Common myeloid progenitor, CD34-positive (primary cell): ENCODE results near the gene MCM3AP.

Source experiments
- CTCF ChIA-PET: fragments of 350-600 bp; sonication (Branson Sonifier 250); formaldehyde crosslinking; loops from one replicate; lab custom pipeline; 2021; ENCODE audit warnings: antibody characterized with exemption; lab: Charles Lee
- POLR2A ChIA-PET: fragments of 350-600 bp; sonication (Branson Sonifier 250); formaldehyde crosslinking; loops from one replicate; lab custom pipeline; 2021; ENCODE audit warnings: antibody characterized with exemption; lab: Charles Lee
- DNase-seq, 3 donors: peaks; one replicate each; pipeline versions ENCODE4 v3.0.0 to v3.0.0-alpha.2; 2013
- H3K27ac ChIP-seq, 2 experiments: 1 replicate in 1 of 2; 2 replicates in 1 of 2; pipeline ENCODE4 v1.7.0; 2013; ENCODE audit warnings: inconsistent platforms in 2 of 2, low read length in 2 of 2, mild to moderate bottlenecking in 2 of 2, low read depth in 1 of 2, moderate library complexity in 1 of 2; ENCODE audit not compliant: severe bottlenecking in 2 of 2, insufficient read depth in 1 of 2, poor library complexity in 1 of 2
- H3K27me3 ChIP-seq, 5 experiments: replicated peaks in 2 of 5; 1 replicate in 3 of 5; 2 replicates in 2 of 5; pipeline versions ENCODE4 v1.6.1 to v1.7.0; 2013; ENCODE audit warnings: low read length in 4 of 5, mild to moderate bottlenecking in 2 of 5, moderate library complexity in 2 of 5, inconsistent platforms in 1 of 5; ENCODE audit not compliant: insufficient read depth in 5 of 5, control insufficient read depth in 4 of 5
- H3K36me3 ChIP-seq, 4 experiments: 1 replicate in 2 of 4; 2 replicates in 2 of 4; pipeline versions ENCODE4 v1.6.1 to v1.7.0; 2013; ENCODE audit warnings: low read length in 3 of 4, control low read depth in 1 of 4, mild to moderate bottlenecking in 1 of 4; ENCODE audit not compliant: control insufficient read depth in 4 of 4, insufficient read depth in 4 of 4
- H3K4me1 ChIP-seq, 4 experiments: 1 replicate in 3 of 4; 2 replicates in 1 of 4; pipeline versions ENCODE4 v1.6.1 to v1.7.1; 2013; ENCODE audit warnings: low read length in 3 of 4, mild to moderate bottlenecking in 3 of 4, control low read depth in 1 of 4, inconsistent platforms in 1 of 4, moderate library complexity in 1 of 4; ENCODE audit not compliant: control insufficient read depth in 4 of 4, insufficient read depth in 4 of 4; ENCODE audit errors: control extremely low read depth in 1 of 4
- H3K4me3 ChIP-seq, 7 experiments: 1 replicate in 4 of 7; 2 replicates in 3 of 7; pipeline versions ENCODE4 v1.5.1 to v1.7.0; 2013; ENCODE audit warnings: mild to moderate bottlenecking in 7 of 7, low read length in 6 of 7, moderate library complexity in 6 of 7, inconsistent platforms in 2 of 7, low read depth in 2 of 7, control low read depth in 1 of 7; ENCODE audit not compliant: insufficient read depth in 4 of 7, control insufficient read depth in 1 of 7; ENCODE audit errors: extremely low read depth in 1 of 7
- H3K9me3 ChIP-seq, 5 experiments: 1 replicate in 4 of 5; 2 replicates in 1 of 5; pipeline versions ENCODE4 v1.6.1 to v1.7.1; 2013; ENCODE audit warnings: low read length in 4 of 5, mild to moderate bottlenecking in 2 of 5, inconsistent platforms in 1 of 5, low read depth in 1 of 5, moderate library complexity in 1 of 5; ENCODE audit not compliant: control insufficient read depth in 4 of 5, insufficient read depth in 2 of 5; ENCODE audit errors: control extremely low read depth in 1 of 5
- WGBS: methylation state at CpG from one replicate; pipeline ENCODE4 v1.1.5; 2013; ENCODE audit not compliant: insufficient coverage; 5-methylcytosine and 5-hydroxymethylcytosine counted together

MCM3AP gene

GRCh38 chr21:46217511-46218196 is 67.8 kb downstream of the MCM3AP start:
- Histone ChIP-seq H3K27me3 (no peaks in the 10 kb centered on the region), H3K9me3 (no peaks in the 10 kb centered on the region), H3K27ac (no peak overlapping the region), H3K4me1 (no peaks in the 10 kb centered on the region), H3K4me3 (no peak overlapping the region), H3K36me3 (peaks cover 0 to 88% (median 40%) of the 10 kb centered on the region in 4 experiments)
- ChIA-PET POLR2A (no interaction called here), CTCF (no interaction called here)
- WGBS: 88% methylated on average over 12 of the region's 22 CpGs
- DNase-seq: no peak

GRCh38 chr21:46216132-46216747 is 69.2 kb downstream of the MCM3AP start:
- H3K27ac ChIP-seq: no peak overlapping the region
- H3K4me3 ChIP-seq: no peak overlapping the region
- 97% methylated on average over 16 of the region's 16 CpGs for WGBS
- DNase-seq: no peak
- H3K9me3 ChIP-seq: no peaks in the 10 kb centered on the region
- H3K27me3 ChIP-seq: no peaks in the 10 kb centered on the region
- peaks cover 0 to 88% (median 40%) of the 10 kb centered on the region in 4 experiments for H3K36me3 ChIP-seq
- ChIA-PET CTCF (interaction anchor here (1.2 to 1.3 kb wide), 2 partner anchors 11 to 13 kb away, joined by 3 read pairs; partner anchors contain the start of gene LSS), POLR2A (no interaction called here)
- no peaks in the 10 kb centered on the region for H3K4me1 ChIP-seq

- DNase-seq: no peak
- CTCF ChIA-PET: interaction anchor here (1.2 to 1.3 kb wide), 2 partner anchors 12 to 14 kb away, joined by 3 read pairs; partner anchors contain the start of gene LSS
These were observed 69.8 kb downstream of the MCM3AP start for GRCh38 chr21:46215436-46216131.

GRCh38 chr21:46214478-46215340 is 70.7 kb downstream of the MCM3AP start:
- Histone ChIP-seq H3K9me3 (no peaks in the 10 kb centered on the region), H3K4me1 (no peaks in the 10 kb centered on the region), H3K36me3 (peaks cover 0 to 87% (median 40%) of the 10 kb centered on the region in 4 experiments), H3K27ac (no peak overlapping the region), H3K27me3 (no peaks in the 10 kb centered on the region), H3K4me3 (no peak overlapping the region)
- POLR2A ChIA-PET: no interaction called here
- WGBS: 94% methylated on average over 27 of the region's 27 CpGs
- CTCF ChIA-PET: interaction anchor here (1.2 kb wide), 1 partner anchor 13 kb away, joined by 3 read pairs; no protein-coding TSS in a partner anchor
- no peak for DNase-seq

More at GRCh38 chr21:46215436-46216131, 69.8 kb downstream of the MCM3AP start:
- Histone ChIP-seq H3K4me1 (no peaks in the 10 kb centered on the region), H3K9me3 (no peaks in the 10 kb centered on the region), H3K4me3 (no peak overlapping the region), H3K27ac (no peak overlapping the region), H3K27me3 (no peaks in the 10 kb centered on the region), H3K36me3 (peaks cover 0 to 88% (median 41%) of the 10 kb centered on the region in 4 experiments)
- POLR2A ChIA-PET: no interaction called here
- WGBS: 96% methylated on average over 18 of the region's 20 CpGs

- ChIA-PET POLR2A (no interaction called here), CTCF (no interaction called here)
- no peak for DNase-seq
- over 99% methylated on average over 15 of the region's 15 CpGs for WGBS
- Histone ChIP-seq H3K27me3 (no peaks in the 10 kb centered on the region), H3K4me1 (no peaks in the 10 kb centered on the region), H3K4me3 (no peak overlapping the region), H3K9me3 (no peaks in the 10 kb centered on the region), H3K27ac (peak overlapping the region in 1 of 2 experiments; percentile 49), H3K36me3 (peaks cover 0 to 87% (median 40%) of the 10 kb centered on the region in 4 experiments)
These were observed 71.7 kb downstream of the MCM3AP start for GRCh38 chr21:46213620-46214286.

GRCh38 chr21:46212721-46213484 is 72.5 kb downstream of the MCM3AP start:
- WGBS: 96% methylated on average over 14 of the region's 18 CpGs
- no peaks in the 10 kb centered on the region for H3K4me1 ChIP-seq
- CTCF ChIA-PET: interaction anchor here (1.4 to 2.1 kb wide), 2 partner anchors 12 to 60 kb away, joined by 4 to 8 read pairs; no protein-coding TSS in a partner anchor
- no peaks in the 10 kb centered on the region for H3K9me3 ChIP-seq
- peaks cover 0 to 91% (median 44%) of the 10 kb centered on the region in 4 experiments for H3K36me3 ChIP-seq
- POLR2A ChIA-PET: no interaction called here
- no peak overlapping the region for H3K4me3 ChIP-seq
- no peak overlapping the region for H3K27ac ChIP-seq
- H3K27me3 ChIP-seq: no peaks in the 10 kb centered on the region
- no peak for DNase-seq
